HG03342 (cell line): ENCODE data around the gene PLCB1.

Experiments
- ATAC-seq: cut with Tn5 transposase; IDR thresholded peaks from one replicate; pipeline ENCODE4 v1.9.1; 2021; ENCODE audit warnings: mild to moderate bottlenecking, moderate library complexity; ENCODE audit not compliant: unreplicated experiment

The PLCB1 gene

GRCh38 chr20:8474027-8474668 lies 342.1 kb downstream of the PLCB1 start:
- ATAC-seq = no peak

GRCh38 chr20:8476021-8476420 lies 344.0 kb downstream of the PLCB1 start:
- no peak for ATAC-seq

DNA sequence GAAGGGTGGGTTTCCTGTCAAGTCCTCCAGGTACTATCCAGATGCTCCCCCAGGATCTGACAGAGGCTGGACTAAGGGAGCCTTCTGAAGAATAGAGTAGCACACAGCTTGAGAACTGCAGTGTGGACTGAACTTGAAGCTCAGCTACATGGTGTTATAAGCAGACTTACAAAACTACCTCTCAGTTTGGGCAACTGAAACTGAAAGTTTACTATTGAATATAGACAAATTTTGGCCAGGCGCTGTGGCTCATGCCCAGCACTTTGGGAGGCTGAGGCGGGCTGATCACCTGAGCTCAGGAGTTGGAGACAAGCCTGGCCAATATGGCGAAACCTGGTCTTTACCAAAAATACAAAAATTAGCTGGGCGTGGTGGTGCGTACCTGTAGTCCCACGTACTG lies 348.5 kb downstream of the PLCB1 start:
- ATAC-seq = no peak

DNA sequence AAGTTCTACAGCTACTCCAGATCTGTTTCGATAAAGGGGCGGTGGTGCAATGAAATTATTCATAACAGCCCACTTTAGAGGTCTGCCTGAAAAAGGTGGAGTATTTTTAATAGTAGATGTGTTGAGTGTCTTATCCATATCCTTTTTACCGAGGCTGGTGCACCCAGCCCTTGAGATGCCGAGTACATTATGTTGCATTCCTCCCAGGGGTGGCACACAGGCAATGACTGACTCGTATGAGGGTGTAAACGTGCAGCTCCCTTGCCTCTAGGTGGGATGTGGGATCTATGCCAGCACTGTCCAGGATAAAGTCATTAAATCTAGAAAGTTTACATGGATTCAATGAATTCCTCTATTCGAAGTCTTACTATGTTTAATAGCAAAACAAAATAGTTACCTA lies 355.6 kb downstream of the PLCB1 start:
- ATAC-seq = no peak

- ATAC-seq = no peak
Observed at GRCh38 chr20:8489094-8489883, 357.2 kb downstream of the PLCB1 start.

- no peak for ATAC-seq
Observed at GRCh38 chr20:8490076-8490830, 358.2 kb downstream of the PLCB1 start.

DNA sequence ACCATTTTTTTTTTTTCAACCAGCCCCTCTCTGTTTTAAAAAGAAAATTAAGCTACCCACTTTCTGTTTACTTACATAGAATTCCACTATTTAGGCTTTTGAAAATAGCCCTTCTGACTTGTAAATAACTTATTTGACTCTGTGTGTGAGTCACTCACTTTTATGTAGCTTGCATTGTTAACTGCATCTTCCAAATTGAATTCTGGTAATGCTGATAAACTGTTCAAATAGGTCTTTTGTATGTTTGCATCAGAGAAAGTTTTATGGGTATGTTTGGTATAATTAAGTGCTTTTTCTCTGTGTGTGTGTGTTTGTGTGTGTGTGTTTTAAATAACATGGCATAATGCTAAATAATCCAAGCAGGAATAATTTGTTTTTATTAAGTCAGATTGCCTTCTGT lies 360.1 kb downstream of the PLCB1 start:
- no peak for ATAC-seq

- no peak for ATAC-seq
Observed at GRCh38 chr20:8498571-8498970, 366.5 kb downstream of the PLCB1 start.

DNA sequence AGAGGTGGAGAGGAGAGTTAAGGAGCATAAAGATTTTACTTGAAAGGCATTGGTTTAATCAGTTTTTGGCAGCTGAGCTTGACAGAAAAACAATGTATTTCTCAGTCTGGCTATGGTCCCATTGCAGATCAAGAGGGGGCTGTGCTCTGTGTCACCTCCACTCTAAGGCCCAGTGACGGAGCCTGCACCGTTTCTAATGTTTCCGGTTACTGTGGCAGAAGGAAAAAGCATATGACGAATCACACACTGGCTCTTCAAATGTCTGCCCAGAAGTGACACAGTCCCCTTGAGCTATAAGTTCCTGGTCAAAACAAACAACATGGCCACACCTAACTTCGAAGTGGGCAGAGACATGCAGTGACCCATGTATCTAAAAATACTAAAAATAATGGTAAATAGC lies 372.0 kb downstream of the PLCB1 start:
- no peak for ATAC-seq

DNA sequence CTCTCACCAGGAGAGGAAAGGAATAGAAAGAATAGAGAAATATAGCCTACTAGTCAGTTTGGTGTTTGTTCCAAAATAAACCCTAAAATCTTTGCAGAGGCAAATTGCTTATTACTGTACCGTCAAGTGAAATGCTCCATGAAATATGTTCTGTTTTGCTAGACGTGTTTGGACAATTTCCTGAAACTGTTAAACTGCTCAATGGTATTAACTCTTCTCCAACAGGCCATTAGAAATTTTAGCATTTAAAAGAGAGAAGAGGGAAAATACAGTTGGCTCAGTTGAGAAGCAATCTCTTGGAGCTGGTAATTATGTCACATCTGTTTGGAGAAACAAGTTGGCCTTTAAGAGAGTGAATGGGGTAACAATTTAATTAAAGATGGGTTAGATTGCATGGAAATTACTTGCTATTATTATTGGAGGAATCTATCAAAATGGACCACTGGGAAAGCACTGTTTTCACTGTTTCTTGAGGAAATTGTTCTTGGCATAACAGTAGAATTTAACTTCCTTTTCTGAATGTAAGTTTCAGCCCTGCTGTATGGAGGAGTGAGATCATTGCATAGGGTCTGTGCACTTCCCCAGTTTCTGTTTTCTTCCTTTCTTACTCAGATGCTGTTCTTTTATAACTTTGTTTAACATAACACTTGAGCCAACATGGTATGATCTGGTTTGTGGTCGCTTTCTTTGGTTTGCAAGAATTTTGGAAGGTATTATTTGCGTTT lies 373.6 kb downstream of the PLCB1 start:
- no peak for ATAC-seq

DNA sequence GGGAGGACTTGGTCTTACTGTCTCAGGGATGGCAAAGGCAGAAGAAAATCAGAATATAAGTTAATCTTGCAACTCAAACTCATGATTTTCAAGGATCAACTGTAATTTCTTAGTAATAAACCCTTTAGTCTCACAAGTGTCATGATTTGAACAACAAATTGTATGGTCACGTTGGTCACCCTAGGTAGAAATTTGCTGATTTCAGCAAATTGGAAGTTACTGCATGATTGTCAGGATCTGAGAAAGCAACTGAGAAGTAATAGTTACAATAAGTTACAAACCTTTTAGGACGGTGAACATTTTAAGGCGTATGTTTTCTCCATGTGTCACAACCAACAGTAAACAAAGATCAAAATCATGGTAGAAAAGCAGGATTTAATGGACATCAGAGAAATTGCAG lies 375.2 kb downstream of the PLCB1 start:
- ATAC-seq = no peak

DNA sequence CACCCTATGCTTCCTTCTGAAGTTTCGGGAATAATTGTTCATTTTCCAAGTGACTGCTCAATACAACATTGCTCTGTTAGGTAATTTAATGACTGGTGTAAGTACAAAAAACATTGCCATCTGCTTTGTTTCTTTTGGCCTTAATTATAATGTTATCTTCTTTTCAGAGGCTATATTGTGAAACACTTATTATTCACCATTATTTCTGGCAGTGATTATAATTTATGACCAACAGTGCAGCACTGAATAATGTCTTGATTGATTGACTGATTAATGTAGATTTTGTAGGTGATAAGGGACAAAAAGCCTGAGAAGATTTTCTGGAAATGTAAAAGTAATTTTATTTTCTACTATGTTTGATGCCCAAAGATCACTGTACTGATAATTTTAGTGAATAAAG lies 377.7 kb downstream of the PLCB1 start:
- ATAC-seq = no peak

DNA sequence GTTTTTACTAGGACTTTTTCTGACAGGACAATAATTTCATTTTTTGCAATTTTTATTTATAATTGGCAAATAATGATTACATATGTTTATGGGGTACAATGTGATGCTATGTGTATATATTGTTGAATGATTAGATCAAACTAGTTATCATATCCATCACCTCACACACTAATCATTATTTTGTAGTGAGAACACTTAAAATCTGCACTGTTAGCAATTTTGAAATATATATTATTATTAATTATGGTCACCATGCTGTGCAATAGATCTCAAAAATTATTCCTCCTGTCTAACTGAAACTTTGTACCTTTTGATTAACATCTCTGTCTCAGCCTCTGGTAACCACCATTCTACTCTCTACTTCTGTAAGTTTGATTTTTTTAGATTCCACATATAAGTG lies 378.7 kb downstream of the PLCB1 start:
- ATAC-seq = no peak

GRCh38 chr20:8512003-8512402 lies 379.9 kb downstream of the PLCB1 start:
- ATAC-seq = no peak

GRCh38 chr20:8515810-8516435 lies 383.9 kb downstream of the PLCB1 start:
- ATAC-seq = no peak

- no peak for ATAC-seq
Observed at GRCh38 chr20:8518878-8519277, 386.8 kb downstream of the PLCB1 start.

DNA sequence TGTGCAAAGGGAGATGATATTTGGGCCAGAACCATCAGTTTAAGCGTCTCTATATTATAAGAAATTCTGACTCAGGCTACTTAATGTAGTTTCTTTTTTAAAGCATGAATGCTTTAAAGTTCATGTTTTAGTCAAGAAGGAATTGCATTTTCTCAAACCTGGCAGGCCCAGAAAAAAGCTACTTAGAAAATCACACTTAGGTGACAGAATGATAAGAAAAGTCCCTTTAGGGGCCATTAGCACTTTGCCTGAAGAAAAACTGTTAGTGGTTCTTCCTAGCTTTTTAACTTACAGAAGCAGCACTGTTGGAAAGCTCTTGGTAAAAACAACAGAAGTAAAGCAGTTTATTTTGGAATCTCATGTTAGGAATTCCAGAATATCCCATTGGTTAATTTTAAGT lies 387.8 kb downstream of the PLCB1 start:
- ATAC-seq = no peak

DNA sequence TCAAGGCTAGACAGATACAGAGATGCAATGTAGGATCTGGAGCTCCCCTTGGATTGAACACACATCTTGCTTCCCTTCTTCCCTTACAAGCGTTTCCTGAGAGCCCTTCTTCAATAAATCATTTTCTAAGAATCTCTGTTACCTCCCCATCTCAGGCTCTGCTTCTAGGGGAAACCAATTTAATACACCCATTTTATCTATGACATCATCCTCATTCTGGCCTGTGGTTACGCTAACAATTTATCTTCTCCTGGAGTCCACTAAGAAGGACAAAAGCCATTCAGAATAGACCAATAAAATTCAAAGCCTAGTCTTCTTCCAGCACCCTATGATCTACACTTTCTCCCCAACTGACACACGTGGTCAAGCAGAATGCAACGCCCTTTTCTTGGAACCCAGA lies 390.1 kb downstream of the PLCB1 start:
- ATAC-seq = no peak

DNA sequence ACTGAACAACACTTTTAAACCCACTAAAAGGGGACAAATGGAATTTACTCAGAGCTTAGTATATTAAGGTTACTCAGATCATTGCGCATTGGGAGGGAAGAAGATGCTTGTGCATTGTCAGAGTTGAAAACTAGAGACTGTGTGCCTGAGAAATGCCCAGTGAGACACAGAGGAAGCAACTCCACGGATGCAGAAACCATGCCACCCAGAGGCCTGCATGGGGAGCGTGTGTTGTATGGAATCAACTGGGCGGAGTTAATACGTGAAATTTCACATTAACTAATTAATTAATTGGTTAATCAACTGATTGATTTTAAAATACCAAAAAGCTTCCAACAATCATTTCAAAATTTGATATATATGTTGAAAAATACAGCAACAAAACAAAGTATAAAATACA lies 391.6 kb downstream of the PLCB1 start:
- ATAC-seq = no peak

DNA sequence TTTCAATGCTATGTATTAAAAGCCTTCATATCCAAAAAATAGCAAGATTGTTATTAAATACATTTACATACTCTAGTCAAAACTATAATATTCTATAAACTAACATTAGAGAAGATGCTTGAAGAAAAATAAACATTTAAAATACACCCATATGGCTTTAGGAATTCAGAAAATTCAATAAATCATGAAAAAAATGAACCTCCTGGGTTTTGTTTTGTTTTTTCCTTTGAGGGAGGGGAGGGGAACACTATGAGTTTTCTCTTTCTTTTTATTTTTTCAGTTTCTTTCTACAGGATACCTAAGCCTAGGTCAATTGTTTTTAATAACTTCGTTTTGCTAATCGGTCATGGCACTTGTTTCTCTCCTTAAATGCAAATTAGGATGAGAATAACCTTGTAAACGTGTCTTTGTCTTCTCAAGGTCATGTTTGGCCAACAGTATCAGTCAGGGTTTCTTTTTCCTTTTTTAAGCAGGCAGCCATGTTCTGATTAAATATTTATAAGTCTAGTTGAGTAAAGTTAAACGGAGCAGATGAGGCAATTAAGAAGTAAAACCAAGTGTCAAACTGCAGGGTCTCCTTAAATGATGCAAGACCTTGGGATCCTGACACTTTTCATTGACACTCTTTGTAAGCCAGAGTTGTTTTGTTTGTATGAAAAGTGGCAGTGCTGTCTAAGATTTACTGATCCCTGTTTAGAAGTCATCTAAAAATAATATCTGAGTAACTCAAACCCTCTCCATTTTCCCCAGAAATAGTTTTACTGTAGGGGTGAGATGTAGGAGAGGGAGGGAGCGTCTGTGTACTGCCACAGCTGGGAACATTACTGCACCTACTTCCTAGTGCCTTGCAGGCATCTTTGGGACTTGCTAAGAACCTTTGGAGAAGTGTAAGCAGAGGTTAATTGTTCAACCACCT lies 392.3 kb downstream of the PLCB1 start:
- no peak for ATAC-seq
